Measurements from ENCODE around the gene TRPM1.

GRCh38 chr15:31013863-31014607 lies 87.5 kb downstream of the TRPM1 start:
- no peak for TF ChIP-seq CTCF (IDR thresholded peaks at IDR 0.05)
- TF ChIP-seq POLR2A (IDR thresholded peaks at IDR 0.05): no peak

All from adrenal gland (tissue), 5 donors.